HepG2 (cell line): ENCODE results near the gene HRH2. TPM values are rescaled to one million over a fixed set of nuclear protein-coding genes. Genes with fewer than 3 reads are reported as not detected.

ENCODE experiments used
- ATAC-seq: fragments of 200-7000 bp; cut with Tn5 transposase; 3 replicates; pipeline ENCODE4 v1.9.1; 2020; ENCODE audit warnings: mild to moderate bottlenecking, moderate library complexity
- BruUV-seq: library from RNA; stranded (reverse); fragments of 400-500 nt; replicated peaks from 2 replicates; lab custom pipeline; 2021; lab: Mats Ljungman, UMichigan
- CTCF ChIA-PET: fragments of 300-600 bp; formaldehyde crosslinking; extraction: SDS; loops from one replicate; lab custom pipeline; 2021; ENCODE audit warnings: low total read pairs, inconsistent platforms, low intra/inter-chr PET ratio; lab: Yijun Ruan, JAX
- POLR2A ChIA-PET: fragments of 350-600 bp; sonication (Branson Sonifier 250); formaldehyde crosslinking; loops from one replicate; lab custom pipeline; 2020; ENCODE audit warnings: antibody characterized with exemption, inconsistent platforms; lab: Yijun Ruan, JAX
- DNase-seq: peaks from one replicate; pipeline ENCODE4 v3.0.0-alpha.2; 2015; ENCODE audit warnings: low spot score
- FAIRE-seq: peaks from 3 replicates; lab custom pipeline; 2011; peaks lifted over from hg19 to GRCh38; lab: Jason Lieb, UNC
- H2AFZ ChIP-seq: one replicate; pipeline ENCODE4 v1.6.1; 2011; ENCODE audit warnings: low read length, inconsistent platforms
- H3K27ac ChIP-seq: fragments of 300-600 bp; 3 replicates; pipeline ENCODE4 v1.8.0; 2011; ENCODE audit warnings: mixed run types, mild to moderate bottlenecking, mixed read lengths, low read length, inconsistent platforms; ENCODE audit not compliant: insufficient read depth; ENCODE audit errors: extremely low read length
- H3K27me3 ChIP-seq, 2 experiments: fragments of 200-600 bp in 1 of 2; 2 replicates in 1 of 2; 3 replicates in 1 of 2; pipeline versions ENCODE4 v1.6.0 to v1.8.0; 2011; ENCODE audit warnings: low read length in 2 of 2, mild to moderate bottlenecking in 2 of 2, moderate library complexity in 2 of 2, inconsistent platforms in 1 of 2; ENCODE audit not compliant: insufficient read depth in 2 of 2, control insufficient read depth in 1 of 2
- H3K36me3 ChIP-seq, 2 experiments: fragments of 200-600 bp in 1 of 2; replicated peaks in 1 of 2; 2 replicates in 1 of 2; 3 replicates in 1 of 2; pipeline versions ENCODE4 v1.5.1 to v1.8.0; 2011; ENCODE audit warnings: low read length in 2 of 2, inconsistent platforms in 1 of 2; ENCODE audit not compliant: insufficient read depth in 2 of 2, control insufficient read depth in 1 of 2
- H3K4me1 ChIP-seq: 2 replicates; pipeline ENCODE4 v1.5.1; 2012; ENCODE audit warnings: low read length, inconsistent platforms; ENCODE audit not compliant: insufficient read depth
- H3K4me2 ChIP-seq: 2 replicates; pipeline ENCODE4 v1.6.0; 2011; ENCODE audit warnings: low read depth, low read length, inconsistent platforms
- H3K4me3 ChIP-seq, 3 experiments: fragments of 200-600 bp in 1 of 3; sonication (generic), shearing (Covaris generic) in 1 of 3; replicated peaks in 1 of 3; 2 replicates each; pipeline ENCODE4 v1.5.1; 2011 to 2016; ENCODE audit warnings: low read length in 3 of 3, inconsistent platforms in 2 of 3, low read depth in 2 of 3, mild to moderate bottlenecking in 2 of 3, control low read depth in 1 of 3, mixed read lengths in 1 of 3; ENCODE audit not compliant: insufficient read depth in 1 of 3
- H3K79me2 ChIP-seq: one replicate; pipeline ENCODE4 v1.6.1; 2011; ENCODE audit warnings: low read length, inconsistent platforms; ENCODE audit not compliant: insufficient read depth
- H3K9ac ChIP-seq: 2 replicates; pipeline ENCODE4 v1.6.0; 2011; ENCODE audit warnings: mild to moderate bottlenecking, low read depth, low read length, inconsistent platforms; ENCODE audit not compliant: insufficient read depth
- H3K9me3 ChIP-seq: 2 replicates; pipeline ENCODE4 v1.5.1; 2012; ENCODE audit warnings: mild to moderate bottlenecking, low read length
- H4K20me1 ChIP-seq: 2 replicates; pipeline ENCODE4 v1.6.0; 2011; ENCODE audit warnings: inconsistent platforms, mild to moderate bottlenecking, low read length, moderate library complexity; ENCODE audit not compliant: insufficient read depth
- CENPX ChIP-seq: sonication (generic); formaldehyde crosslinking; IDR thresholded peaks from 2 replicates; pipeline ENCODE4 v1.9.0; 2021; ENCODE audit warnings: mild to moderate bottlenecking, missing genetic modification reagents, moderate library complexity
- DMAP1 ChIP-seq: IDR thresholded peaks from 2 replicates; pipeline ENCODE4 v1.6.1; 2016
- GTF3A ChIP-seq: sonication (generic); formaldehyde crosslinking; conservative IDR thresholded peaks from 2 replicates; pipeline ENCODE4 v1.4.0; 2020; ENCODE audit warnings: mild to moderate bottlenecking, missing genetic modification reagents
- ISX ChIP-seq: sonication (generic); formaldehyde crosslinking; conservative IDR thresholded peaks from 2 replicates; pipeline ENCODE4 v1.5.0; 2020; ENCODE audit warnings: missing genetic modification reagents
- MIXL1 ChIP-seq: IDR thresholded peaks from 2 replicates; pipeline ENCODE4 v1.6.1; 2016
- MYNN ChIP-seq: sonication (generic); formaldehyde crosslinking; IDR thresholded peaks from 2 replicates; pipeline ENCODE4 v1.4.0; 2020; ENCODE audit warnings: mild to moderate bottlenecking, low read depth, missing genetic modification reagents
- NFYC ChIP-seq: IDR thresholded peaks from 2 replicates; pipeline ENCODE4 v1.6.1; 2016; ENCODE audit warnings: missing genetic modification reagents, missing compliant biosample characterization
- REL ChIP-seq: sonication (generic); formaldehyde crosslinking; conservative IDR thresholded peaks from 2 replicates; pipeline ENCODE4 v1.8.0; 2022; ENCODE audit warnings: mild to moderate bottlenecking, missing genetic modification reagents, moderate library complexity
- SP4 ChIP-seq: sonication (generic); formaldehyde crosslinking; IDR thresholded peaks from 2 replicates; pipeline ENCODE4 v1.8.1; 2023; ENCODE audit warnings: mild to moderate bottlenecking, missing genetic modification reagents
- U2AF1 ChIP-seq: fragments of 200-400 bp; formaldehyde crosslinking; optimal IDR thresholded peaks from 2 replicates; pipeline ENCODE3; 2017; ENCODE audit warnings: mild to moderate bottlenecking, low read depth, low read length
- ZNF121 ChIP-seq: sonication (generic); formaldehyde crosslinking; IDR thresholded peaks from 2 replicates; pipeline ENCODE4 v1.5.0; 2020; ENCODE audit warnings: mild to moderate bottlenecking, missing genetic modification reagents
- ZNF160 ChIP-seq: sonication (generic); formaldehyde crosslinking; IDR thresholded peaks from 2 replicates; pipeline ENCODE4 v1.8.0; 2022; ENCODE audit warnings: mild to moderate bottlenecking, inconsistent platforms, missing genetic modification reagents
- ZNF780A ChIP-seq: sonication (generic); formaldehyde crosslinking; IDR thresholded peaks from 2 replicates; pipeline ENCODE4 v1.8.0; 2022; ENCODE audit warnings: mild to moderate bottlenecking, missing genetic modification reagents, moderate library complexity
- ZNF883 ChIP-seq: sonication (generic); formaldehyde crosslinking; IDR thresholded peaks from 2 replicates; pipeline ENCODE4 v1.5.1; 2020; ENCODE audit warnings: mild to moderate bottlenecking, missing genetic modification reagents; ENCODE audit errors: not compliant biosample characterization
- ZSCAN20 ChIP-seq: sonication (generic); formaldehyde crosslinking; IDR thresholded peaks from 2 replicates; pipeline ENCODE4 v1.4.0; 2020; ENCODE audit warnings: missing genetic modification reagents, mild to moderate bottlenecking, borderline replicate concordance
- ZSCAN9 ChIP-seq: IDR thresholded peaks from 2 replicates; pipeline ENCODE4 v1.6.1; 2016; ENCODE audit warnings: borderline replicate concordance
- WGBS: methylation state at CpG from one replicate; pipeline ENCODE4 v1.1.6; 2017; ENCODE audit warnings: low lambda C conversion rate; 5-methylcytosine and 5-hydroxymethylcytosine counted together
- in situ Hi-C: cut with HindIII; loops from 2 replicates; pipeline ENCODE4 v1.10.0; 2017; ENCODE audit warnings: low pct_unique_long_range_greater_than_20kb; ENCODE audit not compliant: extremely low pct_ligation_motif_present
- intact Hi-C: fragments of 100-400 bp; cut with micrococcal nuclease; formaldehyde crosslinking; loops from one replicate; pipeline ENCODE4 v1.10.0; 2022; ENCODE audit not compliant: unreplicated experiment
- polyA plus RNA-seq, 8 experiments: library from polyadenylated mRNA; depleted of rRNA in 3 of 8; stranded (reverse) in 7 of 8; unstranded in 1 of 8; fragments of >200 nt; fragmentation: Illumina TruSeq in 4 of 8; extraction: Trizol in 4 of 8; gene quantifications; 2 replicates each; pipeline versions ENCODE4 v1.2.1 to v1.2.3, GENCODE V29; 2011 to 2016; ENCODE audit warnings: low read depth in 4 of 8, missing spikeins in 1 of 8, mixed read lengths in 1 of 8; ENCODE audit not compliant: insufficient read depth in 1 of 8
- total RNA-seq, 5 experiments: library from RNA; depleted of rRNA; stranded (reverse); fragments of >200 nt; fragmentation: Illumina TruSeq; extraction: Trizol; gene quantifications; 2 replicates each; pipeline ENCODE4 v1.2.3, GENCODE V29; 2016; ENCODE audit warnings: low read depth in 1 of 5

Gene HRH2
- total and polyA plus RNA-seq, 2 of the 13 experiments (the other 11 are each of a cell fraction or from before 2014, with no cell fraction given): not detected

- ChIA-PET CTCF (no interaction called here), POLR2A (no interaction called here)
- BruUV-seq: no TSS peak
- in situ Hi-C loops: no loop called here
- H3K27ac ChIP-seq: no peak overlapping the region
- H4K20me1 ChIP-seq: no peaks in the 10 kb centered on the region
- no peak for ATAC-seq
- no peaks in the 10 kb centered on the region; a peak in 2 of 5 replicates for H3K27me3 ChIP-seq
- H3K79me2 ChIP-seq: no peaks in the 10 kb centered on the region
- no peak overlapping the region for H3K9ac ChIP-seq
- TF ChIP-seq ZNF780A (CRISPR knock-in tag) (no peak), ISX (no peak), ZNF160 (CRISPR knock-in tag) (no peak), DMAP1 (CRISPR knock-in tag) (no peak), REL (CRISPR knock-in tag) (no peak), ZNF121 (no peak), MIXL1 (no peak), SP4 (CRISPR knock-in tag) (no peak), NFYC (no peak), ZNF883 (no peak), CENPX (CRISPR knock-in tag) (no peak), MYNN (CRISPR knock-in tag) (no peak), U2AF1 (no peak), GTF3A (no peak), ZSCAN20 (CRISPR knock-in tag) (no peak), ZSCAN9 (CRISPR knock-in tag) (no peak)
- no peak for FAIRE-seq
- no peak for DNase-seq
- no peak overlapping the region for H3K4me2 ChIP-seq
- H3K4me3 ChIP-seq: no peak overlapping the region
- intact Hi-C loops: no loop called here
- no peak overlapping the region for H2AFZ ChIP-seq
- H3K9me3 ChIP-seq: no peaks in the 10 kb centered on the region
- no peaks in the 10 kb centered on the region for H3K4me1 ChIP-seq
- WGBS: 0% methylated on average over 3 of the region's 3 CpGs
- H3K36me3 ChIP-seq: no peaks in the 10 kb centered on the region
Observed at GRCh38 chr5:175614861-175615260, 43.0 kb upstream of the HRH2 start.
